Fibroblast of the aortic adventitia (primary cell): Measurements from ENCODE around the gene KMT2D. TPM values are rescaled to one million over a fixed set of nuclear protein-coding genes. Genes with fewer than 3 reads are reported as not detected.

ENCODE experiments used
- DNase-seq: peaks from one replicate; pipeline ENCODE4 v3.0.0-alpha.2; 2010; ENCODE audit warnings: low read depth
- H3K4me3 ChIP-seq: 2 replicates; pipeline ENCODE4 v1.5.1; 2011; ENCODE audit warnings: low read depth, mild to moderate bottlenecking, control low read depth, low read length, moderate library complexity
- total RNA-seq: library from RNA; depleted of rRNA; stranded (reverse); fragments of >200 nt; gene quantifications from 2 replicates; pipeline ENCODE4 v1.2.3, GENCODE V29; 2012; ENCODE audit warnings: low replicate concordance
- TF ChIP-seq, protein P1 (sequence below): IDR thresholded peaks from 2 replicates; pipeline ENCODE4 v1.5.1; 2011; ENCODE audit warnings: mild to moderate bottlenecking, low read length, control low read depth, inconsistent platforms; ENCODE audit not compliant: insufficient read depth

The KMT2D gene
- total RNA-seq, 1 donor: 23.8 TPM

DNA sequence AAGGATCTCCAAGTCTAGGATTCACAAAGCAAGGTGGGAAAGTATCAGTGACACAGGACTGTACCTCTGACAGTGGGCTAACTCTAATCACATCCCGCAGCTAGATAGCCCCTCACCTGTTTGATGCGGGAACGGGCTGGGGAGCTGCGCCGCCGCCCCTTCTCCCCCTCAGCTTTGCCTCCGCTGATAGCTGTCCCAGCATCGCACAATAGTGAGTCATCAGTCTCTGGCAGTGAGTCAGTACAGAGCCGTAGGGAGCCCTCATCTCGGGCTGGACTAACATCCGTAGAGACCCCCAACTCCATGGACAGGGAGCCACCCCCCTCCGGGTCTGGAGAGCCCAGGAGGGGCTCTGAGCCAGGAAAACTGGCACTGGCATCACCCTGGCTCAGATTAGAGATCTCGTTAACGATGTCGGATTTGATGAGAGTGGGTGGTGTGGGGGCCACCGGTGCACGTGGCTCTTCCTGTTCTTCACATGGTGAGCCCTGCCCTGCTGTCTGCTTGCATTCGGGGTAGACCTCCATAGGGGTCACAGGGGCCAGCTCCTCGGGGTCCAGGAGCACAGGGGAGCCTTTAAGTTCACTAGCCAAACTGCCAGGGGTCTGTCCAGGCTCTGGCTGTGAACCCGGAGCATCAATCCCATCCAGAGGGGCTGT lies 10.9 kb downstream of the KMT2D start:
- TF ChIP-seq, protein P1, sequence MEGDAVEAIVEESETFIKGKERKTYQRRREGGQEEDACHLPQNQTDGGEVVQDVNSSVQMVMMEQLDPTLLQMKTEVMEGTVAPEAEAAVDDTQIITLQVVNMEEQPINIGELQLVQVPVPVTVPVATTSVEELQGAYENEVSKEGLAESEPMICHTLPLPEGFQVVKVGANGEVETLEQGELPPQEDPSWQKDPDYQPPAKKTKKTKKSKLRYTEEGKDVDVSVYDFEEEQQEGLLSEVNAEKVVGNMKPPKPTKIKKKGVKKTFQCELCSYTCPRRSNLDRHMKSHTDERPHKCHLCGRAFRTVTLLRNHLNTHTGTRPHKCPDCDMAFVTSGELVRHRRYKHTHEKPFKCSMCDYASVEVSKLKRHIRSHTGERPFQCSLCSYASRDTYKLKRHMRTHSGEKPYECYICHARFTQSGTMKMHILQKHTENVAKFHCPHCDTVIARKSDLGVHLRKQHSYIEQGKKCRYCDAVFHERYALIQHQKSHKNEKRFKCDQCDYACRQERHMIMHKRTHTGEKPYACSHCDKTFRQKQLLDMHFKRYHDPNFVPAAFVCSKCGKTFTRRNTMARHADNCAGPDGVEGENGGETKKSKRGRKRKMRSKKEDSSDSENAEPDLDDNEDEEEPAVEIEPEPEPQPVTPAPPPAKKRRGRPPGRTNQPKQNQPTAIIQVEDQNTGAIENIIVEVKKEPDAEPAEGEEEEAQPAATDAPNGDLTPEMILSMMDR: no peak
- H3K4me3 ChIP-seq: no peak overlapping the region
- DNase-seq: peak; percentile 48

DNA sequence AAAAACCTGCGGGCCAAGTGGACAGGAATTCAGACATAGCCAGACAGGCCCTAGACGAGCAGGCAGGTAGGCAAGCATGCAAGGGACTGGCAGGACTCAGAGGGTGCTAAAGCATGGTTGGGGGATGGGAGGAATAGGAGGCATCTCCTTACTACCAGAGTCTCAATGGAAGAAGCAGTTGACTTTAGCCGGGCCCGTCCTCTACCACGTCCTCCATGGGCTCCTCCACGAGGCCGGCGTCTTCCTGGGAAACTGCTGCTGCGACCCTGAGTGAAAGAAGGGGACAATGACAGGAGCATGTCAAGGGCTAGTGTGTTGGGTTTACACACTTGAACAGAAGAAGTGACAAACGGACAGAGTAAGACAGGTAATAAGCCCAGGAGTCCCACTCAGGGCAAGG lies 11.6 kb downstream of the KMT2D start:
- no peak for DNase-seq
- TF ChIP-seq, protein P1: no peak
- H3K4me3 ChIP-seq: no peak overlapping the region

- TF ChIP-seq, protein P1: no peak
- DNase-seq: no peak
- H3K4me3 ChIP-seq: no peak overlapping the region
These were observed 14.3 kb downstream of the KMT2D start for GRCh38 chr12:49046129-49046895.

GRCh38 chr12:49044660-49045059 lies 15.9 kb downstream of the KMT2D start:
- TF ChIP-seq, protein P1: no peak
- H3K4me3 ChIP-seq: no peak overlapping the region
- DNase-seq: no peak

- DNase-seq: peak; percentile 50
- no peak overlapping the region for H3K4me3 ChIP-seq
- TF ChIP-seq, protein P1: peak; percentile 70
These were observed 16.7 kb downstream of the KMT2D start for GRCh38 chr12:49043856-49044258.

GRCh38 chr12:49043241-49043640 lies 17.4 kb downstream of the KMT2D start:
- no peak overlapping the region for H3K4me3 ChIP-seq
- no peak for DNase-seq
- TF ChIP-seq, protein P1: no peak
